Transverse colon (tissue), 4 donors: ENCODE results near the gene ZDHHC7. TPM values are rescaled to one million over a fixed set of nuclear protein-coding genes. Genes with fewer than 3 reads are reported as not detected.

Experiments
- DNase-seq: peaks from one replicate; pipeline ENCODE4 v3.0.0-alpha.2; 2019
- H3K27ac ChIP-seq, 4 donors: fragments of 200-600 bp; sonication (generic); 2 replicates each; pipeline ENCODE4 v1.5.1; 2016 to 2018; ENCODE audit warnings: inconsistent platforms in 4 of 4
- H3K27me3 ChIP-seq: fragments of 200-600 bp; sonication (generic); 2 replicates; pipeline ENCODE4 v1.5.1; 2017; ENCODE audit warnings: inconsistent platforms
- H3K36me3 ChIP-seq, 4 donors: fragments of 200-600 bp; sonication (generic); 2 replicates each; pipeline ENCODE4 v1.5.1; 2017 to 2019; ENCODE audit warnings: inconsistent platforms in 4 of 4
- H3K4me1 ChIP-seq, 4 donors: fragments of 200-600 bp; sonication (generic); 2 replicates each; pipeline ENCODE4 v1.5.1; 2017 to 2020; ENCODE audit warnings: inconsistent platforms in 4 of 4
- H3K4me3 ChIP-seq, 4 donors: fragments of 200-600 bp; sonication (generic); 1 replicate in 1 of 4; 2 replicates in 3 of 4; pipeline versions ENCODE4 v1.5.1 to v1.6.1; 2017 to 2019; ENCODE audit warnings: inconsistent platforms in 4 of 4
- H3K9me3 ChIP-seq, 2 donors: fragments of 200-600 bp; sonication (generic); 2 replicates each; pipeline ENCODE4 v1.5.1; 2017 to 2019; ENCODE audit warnings: inconsistent platforms in 2 of 2
- CTCF ChIP-seq, 5 experiments: fragments of 200-600 bp in 3 of 5; fragments of 450-650 bp in 2 of 5; sonication (generic) in 3 of 5; IDR thresholded peaks; 1 replicate in 2 of 5; 2 replicates in 3 of 5; pipeline ENCODE4 v1.5.1; 2016 to 2017; ENCODE audit warnings: antibody characterized with exemption in 5 of 5, inconsistent platforms in 3 of 5, mild to moderate bottlenecking in 2 of 5, moderate library complexity in 1 of 5
- EP300 ChIP-seq: sonication (generic); formaldehyde crosslinking; IDR thresholded peaks from one replicate; pipeline ENCODE4 v1.6.1; 2017; ENCODE audit warnings: antibody characterized with exemption, low read depth
- POLR2A ChIP-seq: fragments of 450-650 bp; IDR thresholded peaks from one replicate; pipeline ENCODE4 v1.6.1; 2016; ENCODE audit warnings: antibody characterized with exemption, mild to moderate bottlenecking, moderate library complexity
- POLR2AphosphoS5 ChIP-seq, 3 donors: sonication (generic); formaldehyde crosslinking; IDR thresholded peaks; one replicate each; pipeline ENCODE4 v1.6.1; 2016; ENCODE audit warnings: antibody characterized with exemption in 3 of 3
- WGBS, 2 donors: methylation state at CpG; one replicate each; pipeline ENCODE4 v1.1.5; 2018; ENCODE audit warnings: low coverage in 1 of 2; 5-methylcytosine and 5-hydroxymethylcytosine counted together
- in situ Hi-C, 4 donors: fragments of 200-750 bp; cut with MboI; loops; one replicate each; pipeline versions ENCODE4 v1.15.0 to v1.15.1; 2017; ENCODE audit warnings: low sequenced_read_pairs in 3 of 4, low pct_ligation_motif_present in 1 of 4, low pct_unique_long_range_greater_than_20kb in 1 of 4
- intact Hi-C: fragments of 100-400 bp; cut with DNase I; formaldehyde crosslinking; loops from one replicate; pipeline ENCODE4 v1.15.1; 2023; ENCODE audit warnings: low total_unique reads
- total RNA-seq, 4 donors: library from RNA; depleted of rRNA; stranded (reverse); fragments of >200 nt; gene quantifications; one replicate each; pipeline ENCODE4 v1.1.0, GENCODE V29; 2016

ZDHHC7 gene
- total RNA-seq, 4 donors from 2014 or later, result 100 to 940 (median 120) TPM

- Histone ChIP-seq H3K27me3 (no peaks in the 10 kb centered on the region), H3K9me3 (no peaks in the 10 kb centered on the region), H3K4me3 (no peak overlapping the region), H3K4me1 (peaks cover 0 to 21% (median 1%) of the 10 kb centered on the region in 4 donors), H3K27ac (no peak overlapping the region), H3K36me3 (peaks cover 0 to 3% (median 0%) of the 10 kb centered on the region in 4 donors)
- intact Hi-C loops (no loop called here), in situ Hi-C loops (no loop called here)
- no peak for TF ChIP-seq POLR2AphosphoS5 (IDR thresholded peaks at IDR 0.05)
- no peak for TF ChIP-seq CTCF (IDR thresholded peaks at IDR 0.05)
- no peak for TF ChIP-seq POLR2A
- TF ChIP-seq EP300, result no peak
- DNase-seq, result no peak
- 79 to 85% methylated on average over 10 to 26 of the region's 27 CpGs for WGBS, 2 donors
Observed at GRCh38 chr16:85041219-85042166, 30.2 kb upstream of the ZDHHC7 start.

GRCh38 chr16:85040685-85041084 lies 29.4 kb upstream of the ZDHHC7 start:
- in situ Hi-C loops (no loop called here), intact Hi-C loops (no loop called here)
- Histone ChIP-seq H3K9me3 (no peaks in the 10 kb centered on the region), H3K4me1 (peaks cover 0 to 21% (median 0%) of the 10 kb centered on the region in 4 donors), H3K4me3 (no peak overlapping the region), H3K27ac (peak overlapping the region in 1 of 4 donors; percentile 17), H3K36me3 (peaks cover 0 to 3% (median 0%) of the 10 kb centered on the region in 4 donors), H3K27me3 (no peaks in the 10 kb centered on the region)
- no peak for DNase-seq
- WGBS, 2 donors, result 83 to 91% methylated on average over 6 of the region's 6 CpGs
- no peak for TF ChIP-seq POLR2A
- TF ChIP-seq CTCF (IDR thresholded peaks at IDR 0.05), result no peak

DNA sequence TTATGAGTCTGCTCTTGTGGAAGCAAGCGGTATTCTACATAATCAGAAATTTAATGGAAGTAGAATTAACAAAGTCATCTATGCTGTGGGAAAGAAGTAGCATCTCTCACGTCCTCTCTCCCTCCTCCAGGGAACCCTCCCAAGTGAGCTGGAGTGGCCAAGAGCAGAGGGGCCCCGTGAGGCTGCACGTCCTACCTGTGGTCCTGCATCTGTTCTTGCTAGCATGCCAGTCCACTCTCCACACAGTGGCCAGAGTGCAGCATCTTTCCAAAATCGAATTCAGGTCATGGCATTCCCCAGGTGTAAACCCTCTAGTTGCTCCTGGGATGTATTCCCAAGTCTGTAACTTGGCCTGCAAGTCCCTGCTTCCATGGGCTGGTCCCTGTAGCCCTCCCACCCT lies 26.4 kb upstream of the ZDHHC7 start:
- H3K36me3 ChIP-seq, result peaks cover 0 to 3% (median 0%) of the 10 kb centered on the region in 4 donors
- DNase-seq, result no peak
- intact Hi-C loops, result no loop called here
- H3K27me3 ChIP-seq, result no peaks in the 10 kb centered on the region
- H3K9me3 ChIP-seq, result no peaks in the 10 kb centered on the region
- peak overlapping the region in 2 of 4 donors; percentile 27 to 52 for H3K27ac ChIP-seq
- TF ChIP-seq POLR2A (no peak), CTCF (IDR thresholded peaks at IDR 0.05) (no peak)
- 83 to 87% methylated on average over 1 to 5 of the region's 5 CpGs for WGBS, 2 donors
- in situ Hi-C loops, result no loop called here
- peaks cover 0 to 21% (median 0%) of the 10 kb centered on the region in 4 donors for H3K4me1 ChIP-seq
- H3K4me3 ChIP-seq, result no peak overlapping the region

- Histone ChIP-seq H3K4me3 (no peak overlapping the region), H3K9me3 (no peaks in the 10 kb centered on the region), H3K27me3 (no peaks in the 10 kb centered on the region), H3K4me1 (peaks cover 0 to 18% (median 0%) of the 10 kb centered on the region in 4 donors), H3K36me3 (peaks cover 0 to 3% (median 0%) of the 10 kb centered on the region in 4 donors), H3K27ac (peak overlapping the region in 3 of 4 donors; percentile 37 to 62 (median 52))
- TF ChIP-seq CTCF (IDR thresholded peaks at IDR 0.05) (no peak), POLR2A (no peak), EP300 (peak; percentile 5), POLR2AphosphoS5 (IDR thresholded peaks at IDR 0.05) (peak; percentile 25 to 48 (median 44))
- in situ Hi-C loops, result no loop called here
- intact Hi-C loops, result no loop called here
- whole genome bisulfite sequencing, 2 donors, result 78 to 89% methylated on average over 7 of the region's 7 CpGs
- no peak for DNase-seq
Observed at GRCh38 chr16:85037050-85037410, 25.7 kb upstream of the ZDHHC7 start.
